GM21825 (cell line): Measurements from ENCODE around the gene TNIK.

Experiments
- ATAC-seq: cut with Tn5 transposase; IDR thresholded peaks from one replicate; pipeline ENCODE4 v1.9.1; 2021; ENCODE audit warnings: mild to moderate bottlenecking, moderate library complexity; ENCODE audit not compliant: unreplicated experiment

The TNIK gene

GRCh38 chr3:171420667-171421066 is 39.5 kb downstream of the TNIK start:
- no peak for ATAC-seq

- no peak for ATAC-seq
Observed at GRCh38 chr3:171419457-171419856, 40.7 kb downstream of the TNIK start.

- no peak for ATAC-seq
Observed at GRCh38 chr3:171417813-171418212, 42.4 kb downstream of the TNIK start.

GRCh38 chr3:171417137-171417536 is 43.1 kb downstream of the TNIK start:
- ATAC-seq: no peak

GRCh38 chr3:171416666-171417065 is 43.5 kb downstream of the TNIK start:
- no peak for ATAC-seq

- ATAC-seq: no peak
Observed at GRCh38 chr3:171416061-171416460, 44.1 kb downstream of the TNIK start.

- no peak for ATAC-seq
Observed at GRCh38 chr3:171415070-171415469, 45.1 kb downstream of the TNIK start.

GRCh38 chr3:171412473-171412872 is 47.7 kb downstream of the TNIK start:
- ATAC-seq: no peak

- ATAC-seq: no peak
Observed at GRCh38 chr3:171412054-171412453, 48.2 kb downstream of the TNIK start.

GRCh38 chr3:171410186-171410585 is 50.0 kb downstream of the TNIK start:
- no peak for ATAC-seq

GRCh38 chr3:171407759-171408158 is 52.4 kb downstream of the TNIK start:
- ATAC-seq: no peak

- ATAC-seq: no peak
Observed at GRCh38 chr3:171404376-171404967, 55.7 kb downstream of the TNIK start.

- ATAC-seq: no peak
Observed at GRCh38 chr3:171402281-171402680, 57.9 kb downstream of the TNIK start.

- ATAC-seq: no peak
Observed at GRCh38 chr3:171401432-171401831, 58.8 kb downstream of the TNIK start.

GRCh38 chr3:171399842-171400241 is 60.4 kb downstream of the TNIK start:
- ATAC-seq: no peak

GRCh38 chr3:171398343-171398742 is 61.9 kb downstream of the TNIK start:
- no peak for ATAC-seq

- no peak for ATAC-seq
Observed at GRCh38 chr3:171397089-171397488, 63.1 kb downstream of the TNIK start.

- no peak for ATAC-seq
Observed at GRCh38 chr3:171396048-171396447, 64.2 kb downstream of the TNIK start.

- ATAC-seq: no peak
Observed at GRCh38 chr3:171393032-171393744, 67.0 kb downstream of the TNIK start.

GRCh38 chr3:171391432-171391831 is 68.8 kb downstream of the TNIK start:
- ATAC-seq: no peak

- no peak for ATAC-seq
Observed at GRCh38 chr3:171390051-171390941, 69.9 kb downstream of the TNIK start.

GRCh38 chr3:171389491-171389890 is 70.7 kb downstream of the TNIK start:
- no peak for ATAC-seq
